ENCODE results near the gene OSBPL9. TPM values are rescaled to one million over a fixed set of nuclear protein-coding genes. Genes with fewer than 3 reads are reported as not detected.
A peak's percentile ranks its signal among the peaks of the same experiment; 100 is the strongest.

The OSBPL9 gene
- total and polyA plus RNA-seq, 8 donors, result 30.7 to 51.0 (median 35.6) TPM

DNA sequence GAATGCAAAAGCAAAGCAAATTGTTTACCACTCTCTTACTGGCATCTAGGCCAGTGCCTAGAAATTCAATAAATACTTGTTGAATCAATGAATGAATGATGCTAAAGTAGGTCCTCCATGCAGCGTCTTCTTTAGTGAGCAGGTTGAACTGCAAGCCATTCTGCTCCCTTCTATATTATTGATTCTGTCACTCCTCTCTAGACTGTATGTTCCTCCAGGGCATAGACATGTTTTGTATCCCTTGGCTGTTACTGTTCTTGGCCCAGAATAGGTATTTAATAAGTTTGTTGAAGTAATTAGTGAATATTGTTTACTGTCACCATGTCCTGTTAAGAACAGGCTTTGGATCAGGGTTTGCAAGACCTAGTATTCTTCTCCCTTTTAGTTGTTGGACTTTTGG, 43.7 kb downstream of the OSBPL9 start:
- DNase-seq (no peak), ATAC-seq (no peak), FAIRE-seq (no peak)
- Histone ChIP-seq H3K36me3 (no peaks in the 10 kb centered on the region), H3K27me3 (no peaks in the 10 kb centered on the region), H3K27ac (no peak overlapping the region), H3K4me1 (peaks cover 0 to 8% (median 0%) of the 10 kb centered on the region in 3 donors), H3K9me3 (no peaks in the 10 kb centered on the region), H3K4me3 (no peak overlapping the region)
- intact Hi-C loops (cut with DNase I), result no loop called here
- TF ChIP-seq, protein P1, sequence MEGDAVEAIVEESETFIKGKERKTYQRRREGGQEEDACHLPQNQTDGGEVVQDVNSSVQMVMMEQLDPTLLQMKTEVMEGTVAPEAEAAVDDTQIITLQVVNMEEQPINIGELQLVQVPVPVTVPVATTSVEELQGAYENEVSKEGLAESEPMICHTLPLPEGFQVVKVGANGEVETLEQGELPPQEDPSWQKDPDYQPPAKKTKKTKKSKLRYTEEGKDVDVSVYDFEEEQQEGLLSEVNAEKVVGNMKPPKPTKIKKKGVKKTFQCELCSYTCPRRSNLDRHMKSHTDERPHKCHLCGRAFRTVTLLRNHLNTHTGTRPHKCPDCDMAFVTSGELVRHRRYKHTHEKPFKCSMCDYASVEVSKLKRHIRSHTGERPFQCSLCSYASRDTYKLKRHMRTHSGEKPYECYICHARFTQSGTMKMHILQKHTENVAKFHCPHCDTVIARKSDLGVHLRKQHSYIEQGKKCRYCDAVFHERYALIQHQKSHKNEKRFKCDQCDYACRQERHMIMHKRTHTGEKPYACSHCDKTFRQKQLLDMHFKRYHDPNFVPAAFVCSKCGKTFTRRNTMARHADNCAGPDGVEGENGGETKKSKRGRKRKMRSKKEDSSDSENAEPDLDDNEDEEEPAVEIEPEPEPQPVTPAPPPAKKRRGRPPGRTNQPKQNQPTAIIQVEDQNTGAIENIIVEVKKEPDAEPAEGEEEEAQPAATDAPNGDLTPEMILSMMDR (IDR thresholded peaks at IDR 0.05), result no peak
- WGBS, 2 donors, result 92 to 95% methylated on average over 1 of the region's 1 CpG

DNA sequence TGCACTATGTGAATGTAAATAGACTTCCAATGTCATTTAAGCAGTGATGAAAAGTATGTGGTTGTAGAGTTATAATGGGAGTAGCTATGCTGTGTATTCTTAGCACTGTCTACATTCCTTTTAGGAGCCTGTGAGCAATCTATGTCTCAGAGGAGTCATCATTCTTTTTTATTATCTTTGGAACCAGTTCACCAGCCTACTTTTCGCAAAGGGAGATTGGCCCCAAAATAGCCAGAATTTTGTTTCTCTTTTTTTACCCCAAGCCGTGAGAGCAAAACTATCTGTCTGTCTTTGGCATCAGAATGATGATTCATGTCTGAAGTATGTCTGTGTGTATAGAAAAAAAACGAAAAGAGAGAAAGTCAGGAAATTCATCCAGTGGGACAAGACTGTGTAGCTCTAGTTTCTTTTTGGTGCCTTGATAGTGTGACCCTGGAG, 44.2 kb downstream of the OSBPL9 start:
- Histone ChIP-seq H3K9me3 (no peaks in the 10 kb centered on the region), H3K27me3 (no peaks in the 10 kb centered on the region), H3K4me3 (no peak overlapping the region), H3K4me1 (peaks cover 0 to 8% (median 0%) of the 10 kb centered on the region in 3 donors), H3K36me3 (no peaks in the 10 kb centered on the region), H3K27ac (no peak overlapping the region)
- intact Hi-C loops (cut with DNase I), result no loop called here
- FAIRE-seq (peak; percentile 34), DNase-seq (no peak), ATAC-seq (peak in 3 of 4 donors; percentile 42 to 59 (median 50))
- WGBS, 2 donors, result 63 to 69% methylated on average over 3 of the region's 3 CpGs
- TF ChIP-seq, protein P1 (IDR thresholded peaks at IDR 0.05), result no peak

DNA sequence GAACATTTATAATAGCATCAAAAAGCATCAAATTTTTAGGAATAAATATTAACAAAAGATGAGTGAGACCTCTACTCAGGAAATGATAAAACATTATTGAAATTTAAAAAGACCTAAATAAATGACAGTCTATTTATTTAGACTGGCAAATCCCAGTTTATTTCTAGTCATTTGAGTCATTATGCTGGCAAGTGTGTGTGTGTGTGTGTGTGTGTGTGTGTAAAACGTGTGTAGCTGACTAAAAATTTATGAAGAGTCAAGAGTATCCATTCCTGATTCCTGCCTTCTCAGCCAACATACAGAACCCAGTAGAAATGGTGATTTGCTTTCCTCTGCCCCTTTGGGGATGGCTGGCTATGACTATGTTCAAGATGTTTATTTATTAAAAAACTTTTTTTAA, 46.2 kb downstream of the OSBPL9 start:
- Histone ChIP-seq H3K27me3 (no peaks in the 10 kb centered on the region), H3K4me1 (peaks cover 0 to 13% (median 0%) of the 10 kb centered on the region in 3 donors), H3K4me3 (no peak overlapping the region), H3K27ac (no peak overlapping the region), H3K36me3 (no peaks in the 10 kb centered on the region), H3K9me3 (no peaks in the 10 kb centered on the region)
- WGBS, 2 donors, result 59 to 86% methylated on average over 1 of the region's 1 CpG
- intact Hi-C loops (cut with DNase I), result no loop called here
- FAIRE-seq, result no peak
- no peak for DNase-seq
- no peak for ATAC-seq
- TF ChIP-seq, protein P1 (IDR thresholded peaks at IDR 0.05), result no peak

- Histone ChIP-seq H3K9me3 (no peaks in the 10 kb centered on the region), H3K27me3 (no peaks in the 10 kb centered on the region), H3K27ac (no peak overlapping the region), H3K4me3 (no peak overlapping the region), H3K4me1 (peaks cover 0 to 13% (median 0%) of the 10 kb centered on the region in 3 donors), H3K36me3 (no peaks in the 10 kb centered on the region)
- ATAC-seq (no peak), FAIRE-seq (no peak), DNase-seq (no peak)
- intact Hi-C loops (cut with DNase I), result no loop called here
- TF ChIP-seq, protein P1 (IDR thresholded peaks at IDR 0.05), result no peak
- WGBS, 2 donors, result 82 to 89% methylated on average over 2 of the region's 2 CpGs
Measured at GRCh38 chr1:51663721-51664120, 46.8 kb downstream of the OSBPL9 start.

DNA sequence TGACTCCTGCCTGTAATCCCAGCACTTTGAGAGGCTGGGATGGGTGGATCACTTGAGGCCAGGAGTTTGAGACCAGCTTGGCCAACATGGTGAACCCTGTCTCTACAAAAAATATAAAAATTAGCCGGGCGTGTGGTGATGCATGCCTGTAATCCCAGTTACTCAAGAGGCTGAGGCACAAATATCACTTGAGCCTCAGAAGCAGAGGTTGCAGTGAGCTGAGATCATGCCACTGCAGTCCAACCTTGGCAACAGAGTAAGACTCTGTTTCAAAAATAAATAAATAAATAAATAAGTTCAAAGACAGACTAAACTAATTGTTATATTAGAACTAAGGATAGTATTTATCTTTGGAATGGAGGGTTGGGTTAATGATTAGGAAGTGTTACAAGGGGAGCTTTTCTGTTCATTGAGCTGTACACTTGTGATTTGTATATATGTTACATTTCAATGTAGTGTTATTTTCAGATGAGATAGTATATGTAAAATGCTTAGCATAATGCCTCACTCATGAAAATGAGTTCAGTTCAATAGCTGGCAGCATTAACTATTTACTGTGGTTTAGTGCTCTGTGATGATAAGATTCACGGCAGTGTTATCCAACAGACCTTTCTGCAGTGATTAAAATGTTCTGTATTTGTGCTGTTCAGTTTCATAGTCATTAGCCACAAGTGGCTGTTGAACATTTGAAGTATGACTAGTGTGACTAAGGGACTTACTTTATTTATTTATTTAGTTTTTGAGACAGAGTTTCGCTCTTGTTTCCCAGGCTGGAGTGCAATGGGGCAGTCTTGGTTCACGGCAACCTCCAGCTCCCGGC, 47.7 kb downstream of the OSBPL9 start:
- intact Hi-C loops (cut with DNase I), result no loop called here
- no peak for DNase-seq
- Histone ChIP-seq H3K4me1 (peaks cover 0 to 13% (median 0%) of the 10 kb centered on the region in 3 donors), H3K9me3 (no peaks in the 10 kb centered on the region), H3K27ac (no peak overlapping the region), H3K27me3 (no peaks in the 10 kb centered on the region), H3K4me3 (no peak overlapping the region), H3K36me3 (no peaks in the 10 kb centered on the region)
- peak in 2 of 4 donors; percentile 23 to 61 for ATAC-seq
- FAIRE-seq, result no peak
- WGBS, 2 donors, result 81 to 82% methylated on average over 6 of the region's 6 CpGs
- TF ChIP-seq, protein P1 (IDR thresholded peaks at IDR 0.05), result no peak

Data from pancreas (tissue), 10 donors.